H1 (cell line): Measurements from ENCODE around the gene TPO. TPM values are rescaled to one million over a fixed set of nuclear protein-coding genes. Genes with fewer than 3 reads are reported as not detected.

Experiments
- CTCF ChIA-PET: fragments of 300-600 bp; sonication (Branson Sonifier 250); formaldehyde crosslinking; loops from one replicate; lab custom pipeline; 2021; ENCODE audit not compliant: partially characterized antibody; lab: Charles Lee
- POLR2A ChIA-PET: fragments of 300-600 bp; sonication (Branson Sonifier 250); formaldehyde crosslinking; loops from one replicate; lab custom pipeline; 2021; ENCODE audit warnings: inconsistent platforms; ENCODE audit not compliant: partially characterized antibody; lab: Charles Lee
- DNase-seq, 2 experiments: peaks; one replicate each; pipeline versions ENCODE4 v3.0.0 to v3.0.0-alpha.2; 2010 to 2022; ENCODE audit warnings: low spot score in 2 of 2, low read depth in 1 of 2, mixed read lengths in 1 of 2
- FAIRE-seq: peaks from 2 replicates; lab custom pipeline; 2011; peaks lifted over from hg19 to GRCh38; lab: Jason Lieb, UNC
- H2AFZ ChIP-seq: 2 replicates; pipeline ENCODE4 v1.8.1; 2012; ENCODE audit warnings: low read length, inconsistent platforms
- H2AK5ac ChIP-seq: 2 replicates; pipeline ENCODE4 v1.6.1; 2013; ENCODE audit warnings: low read depth, low read length
- H2BK120ac ChIP-seq: replicated peaks from 2 replicates; pipeline ENCODE3; 2013; ENCODE audit warnings: low read depth, low read length, inconsistent platforms
- H2BK12ac ChIP-seq: 2 replicates; pipeline ENCODE4 v1.6.1; 2013; ENCODE audit warnings: low read depth, low read length
- H2BK15ac ChIP-seq: 2 replicates; pipeline ENCODE4 v1.6.1; 2013; ENCODE audit warnings: low read length
- H2BK20ac ChIP-seq: 2 replicates; pipeline ENCODE4 v1.6.1; 2013; ENCODE audit warnings: low read length
- H2BK5ac ChIP-seq: 2 replicates; pipeline ENCODE4 v1.6.1; 2013; ENCODE audit warnings: low read depth, low read length
- H3K14ac ChIP-seq: 2 replicates; pipeline ENCODE4 v1.6.1; 2013; ENCODE audit warnings: inconsistent platforms; ENCODE audit not compliant: insufficient read length
- H3K18ac ChIP-seq: 2 replicates; pipeline ENCODE4 v1.6.1; 2013; ENCODE audit warnings: low read length; ENCODE audit errors: extremely low read depth
- H3K23ac ChIP-seq: 2 replicates; pipeline ENCODE4 v1.6.1; 2013; ENCODE audit warnings: inconsistent platforms; ENCODE audit not compliant: insufficient read length
- H3K23me2 ChIP-seq: 2 replicates; pipeline ENCODE4 v1.6.1; 2013; ENCODE audit warnings: low read depth, low read length
- H3K27ac ChIP-seq: 2 replicates; pipeline ENCODE4 v1.6.1; 2011; ENCODE audit warnings: low read depth, low read length, inconsistent platforms
- H3K27me3 ChIP-seq, 4 experiments: replicated peaks in 1 of 4; 1 replicate in 1 of 4; 2 replicates in 3 of 4; pipeline versions ENCODE4 v1.6.1 to v1.8.1; 2011 to 2013; ENCODE audit warnings: low read length in 3 of 4, mild to moderate bottlenecking in 3 of 4, inconsistent platforms in 2 of 4, mixed read lengths in 2 of 4, moderate library complexity in 1 of 4; ENCODE audit not compliant: control insufficient read depth in 3 of 4, insufficient read depth in 3 of 4; ENCODE audit errors: extremely low read depth in 1 of 4
- H3K36me3 ChIP-seq, 4 experiments: 2 replicates each; pipeline versions ENCODE4 v1.6.1 to v1.8.1; 2011 to 2013; ENCODE audit warnings: mild to moderate bottlenecking in 4 of 4, low read length in 3 of 4, moderate library complexity in 2 of 4, control low read depth in 1 of 4, inconsistent platforms in 1 of 4; ENCODE audit not compliant: insufficient read depth in 4 of 4, control insufficient read depth in 2 of 4
- H3K4ac ChIP-seq: replicated peaks from 2 replicates; pipeline ENCODE3; 2013; ENCODE audit warnings: low read length, low read depth, mixed read lengths, inconsistent platforms; ENCODE audit not compliant: insufficient read length
- H3K4me1 ChIP-seq, 4 experiments: replicated peaks in 1 of 4; 1 replicate in 1 of 4; 2 replicates in 3 of 4; pipeline versions ENCODE4 v1.6.1 to v1.8.1; 2011 to 2013; ENCODE audit warnings: low read length in 3 of 4, inconsistent platforms in 2 of 4, mixed read lengths in 1 of 4; ENCODE audit not compliant: insufficient read depth in 4 of 4, control insufficient read depth in 3 of 4
- H3K4me2 ChIP-seq, 2 experiments: 2 replicates each; pipeline versions ENCODE4 v1.6.1 to v1.8.1; 2011 to 2013; ENCODE audit warnings: low read depth in 2 of 2, low read length in 2 of 2, control low read depth in 1 of 2, inconsistent platforms in 1 of 2, mild to moderate bottlenecking in 1 of 2; ENCODE audit not compliant: insufficient read depth in 1 of 2
- H3K4me3 ChIP-seq, 4 experiments: fragments of 200-600, 300-600 bp in 1 of 4; sonication (generic), shearing (Covaris generic), sonication (Bioruptor Twin) in 1 of 4; 2 replicates each; pipeline versions ENCODE4 v1.5.1 to v1.8.1; 2011 to 2016; ENCODE audit warnings: low read length in 4 of 4, low read depth in 3 of 4, control low read depth in 2 of 4, inconsistent platforms in 2 of 4, mild to moderate bottlenecking in 2 of 4, mixed read lengths in 1 of 4, moderate library complexity in 1 of 4; ENCODE audit not compliant: insufficient read depth in 2 of 4; ENCODE audit errors: extremely low read depth in 1 of 4
- H3K56ac ChIP-seq: replicated peaks from 2 replicates; pipeline ENCODE3; 2013; ENCODE audit warnings: low read depth, mild to moderate bottlenecking, mixed read lengths, low read length, inconsistent platforms; ENCODE audit not compliant: insufficient read length
- H3K79me1 ChIP-seq: 2 replicates; pipeline ENCODE4 v1.6.1; 2013; ENCODE audit warnings: low read depth, low read length, control low read depth
- H3K79me2 ChIP-seq, 2 experiments: 2 replicates each; pipeline versions ENCODE4 v1.6.1 to v1.8.1; 2012 to 2013; ENCODE audit warnings: low read length in 2 of 2, mild to moderate bottlenecking in 2 of 2, inconsistent platforms in 1 of 2; ENCODE audit not compliant: insufficient read depth in 2 of 2, control insufficient read depth in 1 of 2
- H3K9ac ChIP-seq, 4 experiments: replicated peaks in 1 of 4; 1 replicate in 1 of 4; 2 replicates in 3 of 4; pipeline versions ENCODE4 v1.6.1 to v1.8.1; 2011 to 2013; ENCODE audit warnings: low read depth in 3 of 4, low read length in 3 of 4, control low read depth in 2 of 4, mild to moderate bottlenecking in 2 of 4, moderate library complexity in 2 of 4, inconsistent platforms in 1 of 4; ENCODE audit errors: extremely low read depth in 1 of 4
- H3K9me3 ChIP-seq, 2 experiments: 2 replicates each; pipeline versions ENCODE4 v1.6.1 to v1.8.1; 2012 to 2013; ENCODE audit warnings: mild to moderate bottlenecking in 2 of 2, moderate library complexity in 2 of 2, control low read depth in 1 of 2, inconsistent platforms in 1 of 2, low read depth in 1 of 2, low read length in 1 of 2, mixed read lengths in 1 of 2; ENCODE audit not compliant: insufficient read depth in 2 of 2
- H4K20me1 ChIP-seq, 2 experiments: replicated peaks in 1 of 2; 2 replicates each; pipeline versions ENCODE3 to v1.8.1; 2011 to 2013; ENCODE audit warnings: inconsistent platforms in 2 of 2, low read length in 2 of 2, mild to moderate bottlenecking in 1 of 2; ENCODE audit not compliant: insufficient read depth in 2 of 2, control insufficient read depth in 1 of 2
- H4K5ac ChIP-seq: 2 replicates; pipeline ENCODE4 v1.6.1; 2013; ENCODE audit warnings: low read length, low read depth, mixed read lengths, inconsistent platforms; ENCODE audit not compliant: insufficient read length
- H4K8ac ChIP-seq: 2 replicates; pipeline ENCODE4 v1.8.0; 2013; ENCODE audit warnings: mild to moderate bottlenecking, moderate library complexity, low read length, inconsistent platforms; ENCODE audit not compliant: insufficient read depth; ENCODE audit errors: extremely low read depth
- H4K91ac ChIP-seq: replicated peaks from 2 replicates; pipeline ENCODE3; 2013; ENCODE audit warnings: low read length, mixed read lengths, inconsistent platforms; ENCODE audit not compliant: insufficient read length
- CBX8 ChIP-seq: fragments of 300-800, 300-1000 bp; sonication (generic); IDR thresholded peaks from 2 replicates; pipeline ENCODE4 v1.7.1; 2016; ENCODE audit warnings: low read depth, low read length, borderline replicate concordance
- CEBPB ChIP-seq: IDR thresholded peaks from 2 replicates; pipeline ENCODE4 v1.6.1; 2012; ENCODE audit warnings: low read depth, low read length
- CHD1 ChIP-seq: IDR thresholded peaks from 2 replicates; pipeline ENCODE4 v1.6.1; 2012; ENCODE audit warnings: low read depth, low read length, improper control_type of control experiment
- JUND ChIP-seq: IDR thresholded peaks from 2 replicates; pipeline ENCODE4 v1.6.1; 2011; ENCODE audit warnings: mild to moderate bottlenecking, improper control_type of control experiment, low read length
- MAFK ChIP-seq: IDR thresholded peaks from 2 replicates; pipeline ENCODE4 v1.6.1; 2012; ENCODE audit warnings: low read depth, mild to moderate bottlenecking, improper control_type of control experiment, low read length
- SP1 ChIP-seq: IDR thresholded peaks from 2 replicates; pipeline ENCODE4 v1.6.1; 2011; ENCODE audit warnings: low read depth, low read length
- ZNF274 ChIP-seq: IDR thresholded peaks from 2 replicates; pipeline ENCODE4 v1.7.0; 2012; ENCODE audit warnings: low read length, borderline replicate concordance; ENCODE audit errors: extremely low read depth
- WGBS, 2 experiments: shearing (Covaris generic) in 1 of 2; methylation state at CpG; one replicate each; pipeline versions ENCODE4 v1.1.6 to v1.1.7; 2013 to 2015; ENCODE audit warnings: low lambda C conversion rate in 2 of 2, mixed read lengths in 2 of 2, inconsistent platforms in 1 of 2, low coverage in 1 of 2, missing lambda C conversion rate in 1 of 2; ENCODE audit not compliant: insufficient replicate concordance in 2 of 2, insufficient coverage in 1 of 2, insufficient read length in 1 of 2; ENCODE audit errors: extremely low coverage in 1 of 2, missing lambda C conversion rate in 1 of 2; 5-methylcytosine and 5-hydroxymethylcytosine counted together
- long read RNA-seq, 2 experiments: library from RNA in 1 of 2; library from capped mRNA in 1 of 2; stranded (forward); transcript quantifications; one replicate each; pipeline ENCODE4 v2.0.0, GENCODE V29; 2021; ENCODE audit warnings: inconsistent platforms in 1 of 2
- polyA minus RNA-seq, 3 experiments: library from RNA; depleted of rRNA, polyadenylated mRNA; stranded (reverse); fragments of >200 nt; gene quantifications; 1 replicate in 2 of 3; 2 replicates in 1 of 3; pipeline ENCODE4 v1.2.3, GENCODE V29; 2011
- polyA plus RNA-seq, 7 experiments: library from polyadenylated mRNA; depleted of rRNA in 3 of 7; stranded (reverse) in 5 of 7; unstranded in 2 of 7; fragments of >200 nt in 5 of 7; fragments of 200-250 nt in 2 of 7; gene quantifications; 1 replicate in 5 of 7; 2 replicates in 1 of 7; 4 replicates in 1 of 7; pipeline versions ENCODE4 v1.2.1 to v1.2.3, GENCODE V29; 2011 to 2013; ENCODE audit warnings: missing spikeins in 2 of 7, mixed read lengths in 2 of 7
- total RNA-seq: library from RNA; stranded (reverse); fragmentation: NEBNext Ultra II Directional; extraction: Animal tissue kit (Norgen Biotek cat#: 25700); gene quantifications from 2 replicates; pipeline ENCODE4 v1.2.1, GENCODE V29; 2021
- TF ChIP-seq, protein P1 (sequence below): IDR thresholded peaks from 2 replicates; pipeline ENCODE4 v1.6.1; 2012; ENCODE audit warnings: inconsistent platforms

Gene TPO
- total RNA-seq (not detected in 2 replicates), polyA plus RNA-seq (2011; rRNA removed) (not detected in 2 replicates), polyA minus RNA-seq (2011; rRNA and poly(A)+ RNA removed) (not detected in 2 replicates)
- not detected for polyA plus RNA-seq (2011; cell fraction: cytosol; rRNA removed)
- not detected for polyA plus RNA-seq (2011; cell fraction: nucleus; rRNA removed)
- polyA plus RNA-seq (2012, experiment 1 of 2): 0.46 to 0.85 TPM (median 0.62 TPM) in 4 replicates
- polyA plus RNA-seq (2012, experiment 2 of 2): 0.10 TPM
- not detected for polyA plus RNA-seq (2013, experiment 1 of 2)
- not detected for polyA plus RNA-seq (2013, experiment 2 of 2)
- polyA minus RNA-seq (2011; cell fraction: cytosol; rRNA and poly(A)+ RNA removed): not detected
- not detected for polyA minus RNA-seq (2011; cell fraction: nucleus; rRNA and poly(A)+ RNA removed)
- long read RNA-seq, experiment 1: 0 reads
- long read RNA-seq, experiment 2: 0 reads

DNA sequence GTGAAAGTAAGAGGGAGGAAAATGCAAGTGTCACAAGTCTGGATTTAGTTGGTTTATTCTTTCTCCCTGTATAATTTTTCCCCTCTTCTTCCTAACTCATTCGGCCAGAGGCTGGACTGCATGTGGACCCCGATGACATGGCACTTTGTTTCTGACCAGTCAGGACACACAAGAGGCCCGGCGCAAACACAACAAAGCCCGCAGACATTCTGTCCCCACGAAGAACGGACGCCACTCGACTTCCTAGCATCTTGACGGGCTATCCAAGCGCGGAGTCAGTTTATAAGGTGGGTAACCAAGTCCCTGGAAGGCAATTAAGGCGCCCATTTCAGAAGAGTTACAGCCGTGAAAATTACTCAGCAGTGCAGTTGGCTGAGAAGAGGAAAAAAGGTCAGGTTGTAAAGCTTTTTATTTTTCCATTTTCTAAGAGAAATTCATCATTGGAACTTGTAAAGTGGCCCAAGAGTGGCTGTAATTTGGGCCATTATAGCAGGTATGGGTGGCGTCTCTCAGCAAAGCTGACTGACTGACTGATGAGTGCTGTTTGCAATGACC, at the start of gene TPO:
TPO (plus strand) TSS at position 308 of the 555 bp plus-strand sequence. CDS start 946 bp downstream, outside the sequence.
- H3K4me3 ChIP-seq: no peak within 1 kb of the TSS
- no peak within 1 kb of the TSS for H3K56ac ChIP-seq
- no peak within 1 kb of the TSS for H2BK120ac ChIP-seq
- H3K4me2 ChIP-seq: no peak within 1 kb of the TSS
- H2BK12ac ChIP-seq: no peak within 1 kb of the TSS
- no peak for FAIRE-seq
- no peak within 1 kb of the TSS for H2BK15ac ChIP-seq
- H4K8ac ChIP-seq: no peak within 1 kb of the TSS
- H2BK5ac ChIP-seq: no peak within 1 kb of the TSS
- TF ChIP-seq CEBPB (no peak), MAFK (no peak), CHD1 (no peak), JUND (no peak), ZNF274 (no peak), SP1 (no peak), CBX8 (no peak)
- TF ChIP-seq, protein P1, sequence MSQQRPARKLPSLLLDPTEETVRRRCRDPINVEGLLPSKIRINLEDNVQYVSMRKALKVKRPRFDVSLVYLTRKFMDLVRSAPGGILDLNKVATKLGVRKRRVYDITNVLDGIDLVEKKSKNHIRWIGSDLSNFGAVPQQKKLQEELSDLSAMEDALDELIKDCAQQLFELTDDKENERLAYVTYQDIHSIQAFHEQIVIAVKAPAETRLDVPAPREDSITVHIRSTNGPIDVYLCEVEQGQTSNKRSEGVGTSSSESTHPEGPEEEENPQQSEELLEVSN: no peak
- no peak within 1 kb of the TSS for H3K23ac ChIP-seq
- H3K27me3 ChIP-seq: peaks cover 0 to 5% (median 2%) of the 10 kb centered on the region in 4 experiments; a peak in 3 of 7 replicates
- H2AFZ ChIP-seq: no peak within 1 kb of the TSS
- no peak within 1 kb of the TSS for H4K91ac ChIP-seq
- no peak within 1 kb of the TSS for H2AK5ac ChIP-seq
- H3K36me3 ChIP-seq: no peaks in the 10 kb centered on the region
- H4K5ac ChIP-seq: no peak within 1 kb of the TSS
- H3K27ac ChIP-seq: no peak within 1 kb of the TSS
- no peak for DNase-seq
- ChIA-PET CTCF (no interaction called here), POLR2A (no interaction called here)
- no peaks in the 10 kb centered on the region for H3K79me1 ChIP-seq
- no peaks in the 10 kb centered on the region for H3K9me3 ChIP-seq
- H3K9ac ChIP-seq: no peak within 1 kb of the TSS
- no peaks in the 10 kb centered on the region; a peak in 2 of 7 replicates for H3K4me1 ChIP-seq
- no peaks in the 10 kb centered on the region for H4K20me1 ChIP-seq
- H3K23me2 ChIP-seq: no peaks in the 10 kb centered on the region
- H3K18ac ChIP-seq: no peak within 1 kb of the TSS
- 84% methylated on average over 15 of the region's 15 CpGs; no CpG with 5 or more reads in 1 of the 2 experiments for WGBS, 2 experiments
- H3K4ac ChIP-seq: no peak within 1 kb of the TSS
- H2BK20ac ChIP-seq: no peak within 1 kb of the TSS
- no peak within 1 kb of the TSS for H3K14ac ChIP-seq
- H3K79me2 ChIP-seq: no peaks in the 10 kb centered on the region
